A673 (cell line): ENCODE measurements around the gene TTPAL.

ENCODE experiments used
- CTCF ChIP-seq: fragments of 300-800, 200-600 bp; sonication (generic); conservative IDR thresholded peaks from 2 replicates; pipeline ENCODE4 v1.5.1; 2017; ENCODE audit warnings: low read depth, mild to moderate bottlenecking, antibody characterized with exemption, low read length, moderate library complexity, mixed read lengths
- EZH2 ChIP-seq: fragments of 200-600 bp; sonication (generic); IDR thresholded peaks from 2 replicates; pipeline ENCODE4 v1.6.1; 2017; ENCODE audit warnings: borderline replicate concordance, low read depth, mild to moderate bottlenecking, mixed read lengths, antibody characterized with exemption, low read length; ENCODE audit not compliant: poor library complexity, severe bottlenecking

DNA sequence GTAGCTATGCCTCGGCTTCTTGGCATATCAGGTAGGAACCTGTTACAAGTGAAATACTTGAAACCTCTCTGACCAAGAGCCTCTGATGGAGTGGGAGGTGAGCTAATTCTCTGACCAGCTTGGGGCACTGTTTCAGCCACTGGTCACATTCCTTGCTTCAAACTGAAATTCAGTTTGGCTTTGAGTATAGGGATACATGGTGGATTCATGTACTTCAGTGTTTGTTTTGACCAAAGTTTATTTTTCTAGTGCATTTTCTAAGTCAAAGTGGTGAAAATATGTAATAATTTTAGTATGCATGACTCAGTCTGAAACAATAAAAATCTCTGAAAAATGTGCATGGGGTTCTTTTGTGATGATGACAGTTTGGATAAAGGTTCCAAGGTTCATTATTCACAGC lies 18.6 kb downstream of the TTPAL start:
- TF ChIP-seq CTCF (no peak), EZH2 (no peak)
